ENCODE data around the gene MECR.
A peak's percentile ranks its signal among the peaks of the same experiment; 100 is the strongest.
"Not testable (repeated sequence)": the region's sequence is repeated elsewhere in the genome, so short reads cannot be mapped to it uniquely, and the experiment has no call there.

MECR gene

GRCh38 chr1:29235955-29236711 lies 5.4 kb upstream of the MECR start, which contains the start of gene PTPRU:
Gene PTPRU (plus strand): TSS chr1:29236522. CDS start chr1:29236645, 123 bp downstream.
- H3K4me2 ChIP-seq (ENCODE audit: low read length), result peak within 1 kb of the TSS; percentile 96
- H3K9ac ChIP-seq (ENCODE audit: low read length), result peak within 1 kb of the TSS; percentile 33; the same call in 1 of the 2 replicates
- H3K36me3 ChIP-seq (replicated peaks; ENCODE audit: low read depth, low read length), result no peaks in the 10 kb centered on the region
- no peaks in the 10 kb centered on the region for H3K79me2 ChIP-seq (ENCODE audit: low read length)
- peak within 1 kb of the TSS; percentile 94 for H2AFZ ChIP-seq (ENCODE audit: low read depth, low read length)
- H3K4me1 ChIP-seq (ENCODE audit: low read length), result peaks cover 9% of the 10 kb centered on the region; the same call in 1 of the 2 replicates
- H3K9me3 ChIP-seq (ENCODE audit: insufficient read depth, low read length), result no peaks in the 10 kb centered on the region
- H3K27me3 ChIP-seq (ENCODE audit: low read depth, low read length), result no peaks in the 10 kb centered on the region
- TF ChIP-seq EZH2phosphoT487 (IDR thresholded peaks at IDR 0.05; ENCODE audit: low read depth) (no peak), CTCF (IDR thresholded peaks at IDR 0.05; ENCODE audit: low read depth, low read length) (peak; percentile 46)
- H4K20me1 ChIP-seq (ENCODE audit: insufficient read depth, low read length), result no peaks in the 10 kb centered on the region
- H3K4me3 ChIP-seq (ENCODE audit: low read length), result peak within 1 kb of the TSS; percentile 80
- no peak within 1 kb of the TSS for H3K27ac ChIP-seq (ENCODE audit: low read length)

- H3K27ac ChIP-seq (ENCODE audit: low read length); H3K36me3 ChIP-seq (replicated peaks; ENCODE audit: low read depth, low read length); H3K79me2 ChIP-seq (ENCODE audit: low read length); H3K9me3 ChIP-seq (ENCODE audit: insufficient read depth, low read length); H4K20me1 ChIP-seq (ENCODE audit: insufficient read depth, low read length); H3K4me2 ChIP-seq (ENCODE audit: low read length); H3K9ac ChIP-seq (ENCODE audit: low read length); H3K4me3 ChIP-seq (ENCODE audit: low read length); H3K27me3 ChIP-seq (ENCODE audit: low read depth, low read length); H2AFZ ChIP-seq (ENCODE audit: low read depth, low read length): not testable (repeated sequence)
- peaks cover 11% of the 10 kb centered on the region for H3K4me1 ChIP-seq (ENCODE audit: low read length)
These were observed 4.1 kb upstream of the MECR start for GRCh38 chr1:29234881-29235280.

GRCh38 chr1:29234471-29234870 lies 3.7 kb upstream of the MECR start:
- H3K9ac ChIP-seq (ENCODE audit: low read length), result no peak overlapping the region
- H2AFZ ChIP-seq (ENCODE audit: low read depth, low read length), result no peak overlapping the region
- H4K20me1 ChIP-seq (ENCODE audit: insufficient read depth, low read length), result no peaks in the 10 kb centered on the region
- H3K4me2 ChIP-seq (ENCODE audit: low read length), result no peak overlapping the region
- TF ChIP-seq CTCF (IDR thresholded peaks at IDR 0.05; ENCODE audit: low read depth, low read length) (no peak), EZH2phosphoT487 (IDR thresholded peaks at IDR 0.05; ENCODE audit: low read depth) (no peak)
- no peaks in the 10 kb centered on the region for H3K36me3 ChIP-seq (replicated peaks; ENCODE audit: low read depth, low read length)
- no peak overlapping the region for H3K27ac ChIP-seq (ENCODE audit: low read length)
- H3K79me2 ChIP-seq (ENCODE audit: low read length), result peaks cover 12% of the 10 kb centered on the region
- no peaks in the 10 kb centered on the region for H3K9me3 ChIP-seq (ENCODE audit: insufficient read depth, low read length)
- H3K4me1 ChIP-seq (ENCODE audit: low read length), result peaks cover 15% of the 10 kb centered on the region
- H3K4me3 ChIP-seq (ENCODE audit: low read length), result no peak overlapping the region
- H3K27me3 ChIP-seq (ENCODE audit: low read depth, low read length), result no peaks in the 10 kb centered on the region

- no peaks in the 10 kb centered on the region for H3K9me3 ChIP-seq (ENCODE audit: insufficient read depth, low read length)
- peaks cover 18% of the 10 kb centered on the region for H3K79me2 ChIP-seq (ENCODE audit: low read length)
- peaks cover 16% of the 10 kb centered on the region for H3K4me1 ChIP-seq (ENCODE audit: low read length)
- no peaks in the 10 kb centered on the region for H3K27me3 ChIP-seq (ENCODE audit: low read depth, low read length)
- no peak overlapping the region for H3K9ac ChIP-seq (ENCODE audit: low read length)
- no peak overlapping the region for H3K4me3 ChIP-seq (ENCODE audit: low read length)
- no peak overlapping the region for H3K4me2 ChIP-seq (ENCODE audit: low read length)
- no peak overlapping the region for H2AFZ ChIP-seq (ENCODE audit: low read depth, low read length)
- no peaks in the 10 kb centered on the region for H4K20me1 ChIP-seq (ENCODE audit: insufficient read depth, low read length)
- H3K27ac ChIP-seq (ENCODE audit: low read length), result no peak overlapping the region
- no peaks in the 10 kb centered on the region for H3K36me3 ChIP-seq (replicated peaks; ENCODE audit: low read depth, low read length)
- TF ChIP-seq EZH2phosphoT487 (IDR thresholded peaks at IDR 0.05; ENCODE audit: low read depth), result no peak
- TF ChIP-seq CTCF (IDR thresholded peaks at IDR 0.05; ENCODE audit: low read depth, low read length), result no peak
These were observed 3.0 kb upstream of the MECR start for GRCh38 chr1:29233693-29234092.

Measured in OCI-LY3 (cell line).